Nephron (organoid): Measurements from ENCODE around the gene TIAL1.
"Not testable (repeated sequence)": the region's sequence is repeated elsewhere in the genome, so short reads cannot be mapped to it uniquely, and the experiment has no call there.

Experiments used
- H3K27ac Mint-ChIP-seq, 3 experiments: 2 replicates each; pipeline ENCODE4 v1.8.0; 2020; ENCODE audit warnings: mixed read lengths in 3 of 3, mild to moderate bottlenecking in 2 of 3, moderate library complexity in 1 of 3
- H3K27me3 Mint-ChIP-seq: 2 replicates; pipeline ENCODE4 v1.8.0; 2021; ENCODE audit warnings: low read depth, mild to moderate bottlenecking, moderate library complexity, mixed read lengths
- H3K36me3 Mint-ChIP-seq: 2 replicates; pipeline ENCODE4 v1.8.0; 2020; ENCODE audit warnings: low read depth, mixed read lengths
- H3K4me1 Mint-ChIP-seq: 2 replicates; pipeline ENCODE4 v1.8.0; 2020; ENCODE audit warnings: mixed read lengths
- H3K4me3 Mint-ChIP-seq, 3 experiments: 2 replicates each; pipeline ENCODE4 v1.8.0; 2020; ENCODE audit warnings: mild to moderate bottlenecking in 3 of 3, mixed read lengths in 3 of 3, moderate library complexity in 2 of 3
- H3K9me3 Mint-ChIP-seq: 2 replicates; pipeline ENCODE4 v1.8.0; 2020; ENCODE audit warnings: mixed read lengths
- CTCF ChIP-seq, 3 experiments: fragments of 200-600 bp; sonication (generic); IDR thresholded peaks; one replicate each; pipeline ENCODE4 v1.5.0; 2021; ENCODE audit warnings: antibody characterized with exemption in 3 of 3; ENCODE audit not compliant: unreplicated experiment in 3 of 3

The TIAL1 gene

GRCh38 chr10:119575506-119575905 lies 21.3 kb downstream of the TIAL1 start:
- peaks cover 60% of the 10 kb centered on the region for H3K36me3 Mint-ChIP-seq
- no peaks in the 10 kb centered on the region for H3K27me3 Mint-ChIP-seq
- H3K27ac Mint-ChIP-seq, result no peak overlapping the region
- H3K4me3 Mint-ChIP-seq, result no peak overlapping the region
- no peaks in the 10 kb centered on the region for H3K9me3 Mint-ChIP-seq
- TF ChIP-seq CTCF (IDR thresholded peaks at IDR 0.05; ENCODE audit: unreplicated experiment in 3 of 3), result no peak
- no peaks in the 10 kb centered on the region for H3K4me1 Mint-ChIP-seq

- Mint-ChIP-seq H3K27me3 (no peaks in the 10 kb centered on the region), H3K36me3 (peaks cover 5% of the 10 kb centered on the region), H3K4me3 (no peak overlapping the region), H3K4me1 (peaks cover 11% of the 10 kb centered on the region), H3K27ac (no peak overlapping the region), H3K9me3 (no peaks in the 10 kb centered on the region)
- no peak for TF ChIP-seq CTCF (IDR thresholded peaks at IDR 0.05; ENCODE audit: unreplicated experiment in 3 of 3)
Measured at GRCh38 chr10:119567978-119568377, 28.8 kb downstream of the TIAL1 start.

GRCh38 chr10:119562097-119562496 lies 34.7 kb downstream of the TIAL1 start:
- Mint-ChIP-seq H3K4me3 (no peak overlapping the region), H3K27ac (no peak overlapping the region), H3K27me3 (no peaks in the 10 kb centered on the region), H3K4me1 (no peaks in the 10 kb centered on the region), H3K36me3 (no peaks in the 10 kb centered on the region), H3K9me3 (peaks cover 3% of the 10 kb centered on the region)
- TF ChIP-seq CTCF (IDR thresholded peaks at IDR 0.05; ENCODE audit: unreplicated experiment in 3 of 3), result no peak

GRCh38 chr10:119559511-119559910 lies 37.3 kb downstream of the TIAL1 start:
- H3K36me3 Mint-ChIP-seq, H3K27me3 Mint-ChIP-seq: not testable (repeated sequence)

GRCh38 chr10:119556081-119556480 lies 40.7 kb downstream of the TIAL1 start:
- H3K27ac Mint-ChIP-seq, H3K4me1 Mint-ChIP-seq, H3K36me3 Mint-ChIP-seq, H3K9me3 Mint-ChIP-seq, H3K4me3 Mint-ChIP-seq: not testable (repeated sequence)
- H3K27me3 Mint-ChIP-seq, result peaks cover 11% of the 10 kb centered on the region

More at GRCh38 chr10:119559511-119559910, 37.3 kb downstream of the TIAL1 start:
- not testable (repeated sequence) for H3K9me3 Mint-ChIP-seq, H3K4me3 Mint-ChIP-seq, H3K27ac Mint-ChIP-seq, H3K4me1 Mint-ChIP-seq

GRCh38 chr10:119555178-119555784 lies 41.5 kb downstream of the TIAL1 start:
- H3K27me3 Mint-ChIP-seq, result peaks cover 11% of the 10 kb centered on the region
- H3K4me1 Mint-ChIP-seq, result no peaks in the 10 kb centered on the region
- no peaks in the 10 kb centered on the region for H3K36me3 Mint-ChIP-seq
- no peak overlapping the region for H3K4me3 Mint-ChIP-seq
- no peak for TF ChIP-seq CTCF (IDR thresholded peaks at IDR 0.05; ENCODE audit: unreplicated experiment in 3 of 3)
- H3K9me3 Mint-ChIP-seq, result no peaks in the 10 kb centered on the region
- H3K27ac Mint-ChIP-seq, result no peak overlapping the region

- H3K27me3 Mint-ChIP-seq, result peaks cover 32% of the 10 kb centered on the region
- no peak for TF ChIP-seq CTCF (IDR thresholded peaks at IDR 0.05; ENCODE audit: unreplicated experiment in 3 of 3)
- H3K9me3 Mint-ChIP-seq, result no peaks in the 10 kb centered on the region
- H3K36me3 Mint-ChIP-seq, result no peaks in the 10 kb centered on the region
- peaks cover 6% of the 10 kb centered on the region for H3K4me1 Mint-ChIP-seq
- H3K4me3 Mint-ChIP-seq, result no peak overlapping the region
- no peak overlapping the region for H3K27ac Mint-ChIP-seq
Measured at GRCh38 chr10:119550827-119551226, 45.9 kb downstream of the TIAL1 start.
